Stomach (tissue), 9 donors: ENCODE measurements around the gene VSIG2. TPM values are rescaled to one million over a fixed set of nuclear protein-coding genes. Genes with fewer than 3 reads are reported as not detected.

ENCODE experiments used
- DNase-seq, 2 donors: peaks; one replicate each; pipeline versions ENCODE4 v3.0.0 to v3.0.0-alpha.2; 2013 to 2019
- H3K27ac ChIP-seq, 5 donors: fragments of 200-600 bp in 4 of 5; sonication (generic) in 4 of 5; one replicate each; pipeline ENCODE4 v1.5.1; 2013 to 2019; ENCODE audit warnings: mild to moderate bottlenecking in 1 of 5, moderate library complexity in 1 of 5
- H3K27me3 ChIP-seq, 3 donors: fragments of 200-600 bp; sonication (generic); one replicate each; pipeline ENCODE4 v1.5.1; 2017 to 2019; ENCODE audit warnings: mixed run types in 1 of 3
- H3K36me3 ChIP-seq, 4 donors: fragments of 200-600 bp; sonication (generic); 1 replicate in 3 of 4; 2 replicates in 1 of 4; pipeline ENCODE4 v1.5.1; 2016 to 2019
- H3K4me1 ChIP-seq, 4 donors: fragments of 200-600 bp; sonication (generic); one replicate each; pipeline ENCODE4 v1.5.1; 2016 to 2019
- H3K4me3 ChIP-seq, 4 donors: fragments of 200-600 bp; sonication (generic) in 3 of 4; one replicate each; pipeline ENCODE4 v1.5.1; 2016 to 2019; ENCODE audit warnings: mild to moderate bottlenecking in 1 of 4
- H3K9me3 ChIP-seq, 4 donors: fragments of 200-600 bp; sonication (generic); one replicate each; pipeline ENCODE4 v1.5.1; 2016 to 2019
- EP300 ChIP-seq: sonication (generic); formaldehyde crosslinking; IDR thresholded peaks from one replicate; pipeline ENCODE4 v1.6.1; 2017; ENCODE audit warnings: antibody characterized with exemption
- POLR2A ChIP-seq, 4 donors: fragments of 450-650 bp; IDR thresholded peaks; one replicate each; pipeline ENCODE4 v1.6.1; 2016; ENCODE audit warnings: antibody characterized with exemption in 4 of 4, control low read depth in 2 of 4, mild to moderate bottlenecking in 1 of 4, moderate library complexity in 1 of 4
- POLR2AphosphoS5 ChIP-seq, 3 donors: sonication (generic); formaldehyde crosslinking; IDR thresholded peaks; one replicate each; pipeline ENCODE4 v1.6.1; 2016; ENCODE audit warnings: antibody characterized with exemption in 3 of 3
- WGBS, 5 donors: extraction: QIAGEN DNeasy Blood & Tissue Kit in 3 of 5; methylation state at CpG; one replicate each; pipeline versions ENCODE4 v1.1.5 to v1.1.7; 2013 to 2018; 5-methylcytosine and 5-hydroxymethylcytosine counted together
- intact Hi-C: fragments of 100-400 bp; cut with DNase I; formaldehyde crosslinking; loops from one replicate; pipeline ENCODE4 v1.15.1; 2023; ENCODE audit warnings: low total_unique reads
- polyA plus RNA-seq, 3 donors: library from polyadenylated mRNA; stranded (reverse); fragments of 200-250 nt; gene quantifications; one replicate each; pipeline ENCODE4 v1.2.3, GENCODE V29; 2013
- total RNA-seq, 5 donors: library from RNA; depleted of rRNA; stranded (reverse); fragments of >200 nt; gene quantifications; one replicate each; pipeline versions ENCODE4 v1.1.0 to v1.2.3, GENCODE V29; 2014 to 2016
- TF ChIP-seq, protein P1 (sequence below), 7 experiments: fragments of 450-650 bp in 4 of 7; fragments of 200-600 bp in 3 of 7; sonication (generic) in 3 of 7; IDR thresholded peaks; one replicate each; pipeline ENCODE4 v1.5.1; 2016 to 2019; ENCODE audit warnings: antibody characterized with exemption in 7 of 7, control low read depth in 2 of 7, mild to moderate bottlenecking in 1 of 7
- donor health status: healthy with polysubstance abuse.
- donor health status: Bipolar disorder and iron deficiency.
- donor health status: healthy.

VSIG2 gene
- total and polyA plus RNA-seq, 8 donors = 80.5 to 419 (median 187) TPM

DNA sequence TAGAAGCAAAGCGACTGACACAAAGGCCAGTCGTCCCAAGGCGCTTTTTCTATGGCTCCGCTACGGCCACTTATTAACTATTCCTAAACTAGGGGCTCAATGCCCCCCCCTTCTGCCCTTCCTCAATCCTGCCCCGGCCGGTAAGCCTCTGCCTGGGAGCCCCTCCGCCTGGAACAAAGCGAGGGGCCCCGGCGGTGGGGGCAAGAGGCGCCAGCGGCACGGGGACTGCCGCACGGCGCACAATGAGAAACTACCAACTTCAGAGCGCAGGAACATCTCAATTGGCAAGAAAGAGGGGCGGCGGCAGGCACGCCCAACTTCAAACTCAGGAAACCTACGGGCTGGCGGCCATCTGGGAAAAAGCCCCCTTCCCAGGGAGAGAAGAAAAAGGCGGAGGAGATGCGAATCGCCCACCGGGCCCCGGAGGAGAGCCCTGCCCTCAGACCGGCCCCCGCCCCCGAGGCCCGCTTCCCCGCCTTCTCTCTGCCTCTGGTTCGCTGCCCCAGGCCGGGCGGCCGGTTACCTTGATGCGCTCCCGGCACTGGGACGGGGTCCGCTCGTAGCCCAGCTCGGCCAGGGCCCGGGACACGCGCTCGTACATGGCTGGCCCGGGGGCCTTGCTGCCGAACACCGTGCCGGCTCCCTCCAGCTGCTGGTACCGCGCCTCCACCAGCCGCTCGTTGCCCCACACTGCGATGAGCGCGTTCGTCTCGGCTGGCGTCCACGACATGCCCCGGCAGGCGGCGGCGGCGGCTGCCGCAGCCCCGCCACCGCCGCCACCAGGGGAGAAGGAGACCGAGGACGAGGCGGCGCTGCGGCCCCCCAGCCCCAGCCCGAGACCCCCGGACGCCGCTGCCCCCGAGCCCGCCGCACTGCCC is 47.5 kb upstream of the VSIG2 start:
- DNase-seq = peak; percentile 28 to 65
- TF ChIP-seq POLR2AphosphoS5 (IDR thresholded peaks at IDR 0.05) (no peak), EP300 (no peak), POLR2A (IDR thresholded peaks at IDR 0.05) (no peak)
- TF ChIP-seq, protein P1, sequence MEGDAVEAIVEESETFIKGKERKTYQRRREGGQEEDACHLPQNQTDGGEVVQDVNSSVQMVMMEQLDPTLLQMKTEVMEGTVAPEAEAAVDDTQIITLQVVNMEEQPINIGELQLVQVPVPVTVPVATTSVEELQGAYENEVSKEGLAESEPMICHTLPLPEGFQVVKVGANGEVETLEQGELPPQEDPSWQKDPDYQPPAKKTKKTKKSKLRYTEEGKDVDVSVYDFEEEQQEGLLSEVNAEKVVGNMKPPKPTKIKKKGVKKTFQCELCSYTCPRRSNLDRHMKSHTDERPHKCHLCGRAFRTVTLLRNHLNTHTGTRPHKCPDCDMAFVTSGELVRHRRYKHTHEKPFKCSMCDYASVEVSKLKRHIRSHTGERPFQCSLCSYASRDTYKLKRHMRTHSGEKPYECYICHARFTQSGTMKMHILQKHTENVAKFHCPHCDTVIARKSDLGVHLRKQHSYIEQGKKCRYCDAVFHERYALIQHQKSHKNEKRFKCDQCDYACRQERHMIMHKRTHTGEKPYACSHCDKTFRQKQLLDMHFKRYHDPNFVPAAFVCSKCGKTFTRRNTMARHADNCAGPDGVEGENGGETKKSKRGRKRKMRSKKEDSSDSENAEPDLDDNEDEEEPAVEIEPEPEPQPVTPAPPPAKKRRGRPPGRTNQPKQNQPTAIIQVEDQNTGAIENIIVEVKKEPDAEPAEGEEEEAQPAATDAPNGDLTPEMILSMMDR (IDR thresholded peaks at IDR 0.05) = no peak
- Histone ChIP-seq H3K9me3 (no peaks in the 10 kb centered on the region), H3K27ac (peak overlapping the region; percentile 92 to 100 (median 98)), H3K36me3 (no peaks in the 10 kb centered on the region), H3K4me3 (peak overlapping the region; percentile 86 to 100 (median 96)), H3K4me1 (peaks cover 15 to 52% (median 39%) of the 10 kb centered on the region in 4 donors), H3K27me3 (no peaks in the 10 kb centered on the region)
- intact Hi-C loops = no loop called here
- WGBS, 5 donors = 0 to 1% (median 1%) methylated on average over 44 to 83 of the region's 83 CpGs

DNA sequence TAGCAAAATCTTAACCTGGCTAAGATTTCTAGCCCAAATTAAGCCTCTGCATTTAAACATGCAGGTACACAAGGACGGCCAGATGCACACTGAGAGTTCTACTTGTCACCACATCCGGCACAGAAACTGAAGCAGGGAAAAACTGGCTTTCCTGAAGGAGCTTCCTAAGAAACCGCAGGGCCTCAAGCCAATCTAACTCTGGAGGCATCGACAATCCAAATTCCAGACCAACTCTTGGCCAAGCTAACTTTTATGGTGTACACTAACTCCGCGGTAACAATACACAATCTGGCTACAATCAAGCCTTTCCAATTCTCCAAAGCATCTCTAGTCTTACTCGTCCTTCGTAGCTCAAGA is 46.9 kb upstream of the VSIG2 start:
- Histone ChIP-seq H3K4me3 (peak overlapping the region; percentile 86 to 100 (median 96)), H3K27ac (peak overlapping the region; percentile 92 to 100 (median 98)), H3K36me3 (no peaks in the 10 kb centered on the region), H3K27me3 (no peaks in the 10 kb centered on the region), H3K4me1 (peaks cover 15 to 52% (median 40%) of the 10 kb centered on the region in 4 donors), H3K9me3 (no peaks in the 10 kb centered on the region)
- peak in 1 of 2 donors; percentile 65 for DNase-seq
- TF ChIP-seq POLR2AphosphoS5 (IDR thresholded peaks at IDR 0.05) = no peak
- WGBS, 5 donors = 0 to 4% (median 1%) methylated on average over 8 of the region's 8 CpGs
- intact Hi-C loops = no loop called here

DNA sequence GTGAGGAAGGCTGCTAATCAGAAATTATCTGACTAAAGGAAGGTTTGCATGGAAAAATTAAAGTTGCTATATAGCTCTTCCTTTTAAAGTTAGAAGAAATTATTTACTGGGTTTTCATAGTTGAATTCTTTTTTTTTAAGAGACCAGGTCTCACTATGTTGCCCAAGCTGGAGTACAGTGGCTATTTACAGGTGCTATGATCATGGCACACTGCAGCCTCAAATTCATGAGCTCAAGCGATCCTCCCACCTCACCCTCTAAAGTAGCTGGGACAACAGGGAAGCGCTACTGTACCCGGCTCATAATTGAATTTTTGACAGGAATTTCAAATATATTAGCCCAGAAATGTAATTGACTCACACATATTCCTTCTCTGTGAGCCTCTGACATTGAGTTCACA is 44.3 kb upstream of the VSIG2 start:
- Histone ChIP-seq H3K36me3 (no peaks in the 10 kb centered on the region), H3K27me3 (no peaks in the 10 kb centered on the region), H3K27ac (no peak overlapping the region), H3K9me3 (no peaks in the 10 kb centered on the region), H3K4me3 (no peak overlapping the region), H3K4me1 (peaks cover 19 to 72% (median 50%) of the 10 kb centered on the region in 4 donors)
- TF ChIP-seq POLR2AphosphoS5 (IDR thresholded peaks at IDR 0.05) (no peak), EP300 (no peak), POLR2A (IDR thresholded peaks at IDR 0.05) (no peak)
- TF ChIP-seq, protein P1 (IDR thresholded peaks at IDR 0.05) = no peak
- WGBS, 5 donors = 87 to 93% (median 90%) methylated on average over 3 of the region's 3 CpGs
- intact Hi-C loops = no loop called here
- DNase-seq = no peak

DNA sequence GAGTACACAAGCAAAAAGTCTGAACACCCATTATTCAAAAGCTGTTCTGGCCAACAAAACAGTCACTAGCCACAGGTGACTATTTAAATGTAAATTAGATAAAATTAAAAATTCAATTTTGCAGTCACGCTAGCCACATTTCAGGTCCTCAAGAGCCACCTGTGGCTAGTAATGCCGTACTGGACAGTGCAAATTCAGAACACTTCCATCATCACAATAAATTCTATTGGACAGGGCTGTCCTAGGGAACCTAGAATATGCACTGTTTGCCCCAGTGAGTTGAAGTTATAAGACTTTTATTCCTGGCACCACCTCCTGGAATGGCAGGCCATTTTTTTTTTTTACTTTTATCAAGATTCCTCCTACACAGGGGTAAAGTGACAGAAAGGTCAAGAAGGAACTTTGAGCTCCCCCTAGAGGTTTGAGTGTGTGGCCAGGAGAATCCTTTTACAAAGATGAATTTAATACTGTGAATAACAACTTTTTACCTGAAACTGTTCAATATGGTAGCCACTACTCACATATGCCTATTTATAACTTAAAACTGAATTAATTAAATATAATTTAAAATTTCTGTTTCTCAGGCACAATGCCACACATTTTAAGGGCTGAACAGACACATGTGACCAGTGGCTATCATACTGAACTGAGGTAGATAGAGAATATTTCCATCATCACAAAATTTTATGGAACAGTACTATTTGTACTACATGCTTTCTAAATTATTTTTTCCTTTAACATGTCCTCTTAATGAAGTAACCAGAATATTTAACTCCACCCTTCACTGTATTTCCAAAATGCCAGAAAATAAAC is 41.6 kb upstream of the VSIG2 start:
- no peak for TF ChIP-seq POLR2A (IDR thresholded peaks at IDR 0.05)
- TF ChIP-seq, protein P1 (IDR thresholded peaks at IDR 0.05) = peak in 4 of 7 experiments; percentile 30 to 56 (median 54)
- no peak for TF ChIP-seq POLR2AphosphoS5 (IDR thresholded peaks at IDR 0.05)
- no peak for TF ChIP-seq EP300
- no peaks in the 10 kb centered on the region for H3K9me3 ChIP-seq
- H3K27me3 ChIP-seq = no peaks in the 10 kb centered on the region
- no peak overlapping the region for H3K27ac ChIP-seq
- intact Hi-C loops = no loop called here
- peak in 1 of 2 donors; percentile 77 for DNase-seq
- H3K36me3 ChIP-seq = no peaks in the 10 kb centered on the region
- WGBS, 5 donors = 72 to 94% (median 76%) methylated on average over 2 of the region's 2 CpGs
- H3K4me3 ChIP-seq = no peak overlapping the region
- H3K4me1 ChIP-seq = peaks cover 8 to 59% (median 40%) of the 10 kb centered on the region in 4 donors
